Measurements from ENCODE around the gene ZNF17.
A peak's percentile ranks its signal among the peaks of the same experiment; 100 is the strongest.

ZNF17 gene

DNA sequence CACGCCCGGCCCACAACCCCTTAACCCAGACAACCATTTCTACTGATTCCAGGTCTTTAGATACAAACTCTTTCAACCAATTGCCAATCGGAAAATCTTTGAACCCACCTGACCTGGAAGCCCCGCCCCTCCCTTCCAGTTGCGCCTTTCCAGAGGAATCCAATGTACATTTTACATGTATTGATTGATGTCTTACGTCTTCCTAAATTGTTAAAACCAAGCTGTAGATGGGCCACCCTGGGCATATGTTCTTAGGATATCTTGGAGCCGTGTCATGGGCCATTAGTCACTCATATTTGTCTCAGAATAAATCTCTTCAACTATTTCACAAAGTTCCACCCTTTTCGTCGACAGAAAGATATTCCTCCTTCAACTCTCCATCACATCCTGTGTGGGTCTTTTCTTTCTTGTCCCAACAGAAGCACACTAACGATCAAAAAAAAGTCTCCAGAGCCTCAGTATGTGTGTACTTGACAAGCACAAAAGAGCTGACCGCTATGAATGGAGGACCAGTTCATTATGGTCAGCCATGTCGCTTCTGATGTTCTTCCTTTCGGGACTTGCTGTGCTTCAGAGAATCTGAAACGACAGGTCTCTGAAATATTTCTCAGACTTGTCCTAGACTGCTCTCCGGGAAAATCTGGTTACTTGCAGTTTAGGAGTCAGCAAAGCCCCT, 23.6 kb downstream of the ZNF17 start:
- no peak for DNase-seq (ENCODE audit: low spot score)

- DNase-seq (ENCODE audit: low spot score), result peak; percentile 99
Observed at GRCh38 chr19:57435062-57435978, 24.4 kb downstream of the ZNF17 start, which contains the start of gene ZNF749. ZNF749 (plus strand) TSS chr19:57435325; CDS start chr19:57435579, 254 bp downstream.

DNA sequence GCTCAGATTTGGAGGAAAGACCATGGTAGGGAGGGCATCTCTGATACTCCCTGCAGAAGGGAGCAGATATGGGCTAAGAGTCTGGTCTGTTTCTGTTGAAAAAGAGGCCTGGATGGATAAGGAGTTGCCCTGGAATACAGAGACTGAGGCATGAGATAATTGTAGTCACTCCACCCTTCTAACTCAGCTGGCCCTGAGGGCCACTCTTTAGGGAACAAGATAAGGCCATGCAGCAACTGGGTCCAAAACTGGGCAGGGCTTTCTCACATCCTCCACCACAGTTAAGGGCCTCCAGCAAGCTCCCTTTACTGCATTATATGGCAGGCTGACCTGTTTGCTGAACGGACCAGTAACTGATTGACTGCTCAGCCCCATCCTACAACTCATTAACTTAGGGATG, 25.5 kb downstream of the ZNF17 start:
- DNase-seq (ENCODE audit: low spot score), result no peak

DNA sequence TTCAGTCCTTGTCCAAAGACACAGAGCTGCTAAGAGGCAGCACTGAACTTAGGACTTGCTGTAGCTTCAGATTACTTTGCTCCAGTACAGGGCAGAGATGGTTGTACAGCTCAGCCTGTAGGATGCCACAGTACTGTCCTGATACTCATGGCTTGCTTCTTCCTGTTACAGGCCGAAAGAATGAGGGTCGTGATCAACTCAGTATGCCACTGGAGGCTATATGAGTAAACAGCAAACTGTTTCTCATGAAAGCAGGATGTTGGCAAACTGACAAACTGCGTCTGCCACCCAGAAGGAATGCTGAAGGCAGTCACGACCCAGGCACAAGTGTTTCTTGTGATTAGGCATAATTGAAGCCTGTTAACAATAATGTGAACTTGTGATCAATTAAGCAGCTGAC, 27.0 kb downstream of the ZNF17 start:
- DNase-seq (ENCODE audit: low spot score), result no peak

DNA sequence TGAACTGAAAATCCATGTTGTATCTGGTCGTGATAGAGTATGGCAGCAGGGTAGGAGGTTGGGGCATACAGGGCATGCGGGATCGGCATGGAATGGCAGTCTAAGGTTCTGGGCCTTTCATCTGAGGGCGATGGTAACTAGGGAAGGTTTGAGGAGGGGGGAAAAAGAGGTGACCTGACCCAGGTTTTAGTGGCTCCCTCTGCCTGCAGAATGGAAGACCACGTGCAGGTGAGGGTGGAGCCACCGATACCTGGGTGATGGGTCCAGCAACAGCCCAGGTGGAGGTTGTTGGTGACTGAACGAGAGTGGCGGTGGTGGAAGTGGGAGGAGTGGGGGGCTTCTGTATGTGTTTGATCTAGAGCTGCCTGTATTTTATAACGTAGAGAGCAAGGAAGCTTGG, 28.0 kb downstream of the ZNF17 start:
- no peak for DNase-seq (ENCODE audit: low spot score)

GRCh38 chr19:57441979-57442752, 31.2 kb downstream of the ZNF17 start:
- DNase-seq (ENCODE audit: low spot score), result no peak

DNA sequence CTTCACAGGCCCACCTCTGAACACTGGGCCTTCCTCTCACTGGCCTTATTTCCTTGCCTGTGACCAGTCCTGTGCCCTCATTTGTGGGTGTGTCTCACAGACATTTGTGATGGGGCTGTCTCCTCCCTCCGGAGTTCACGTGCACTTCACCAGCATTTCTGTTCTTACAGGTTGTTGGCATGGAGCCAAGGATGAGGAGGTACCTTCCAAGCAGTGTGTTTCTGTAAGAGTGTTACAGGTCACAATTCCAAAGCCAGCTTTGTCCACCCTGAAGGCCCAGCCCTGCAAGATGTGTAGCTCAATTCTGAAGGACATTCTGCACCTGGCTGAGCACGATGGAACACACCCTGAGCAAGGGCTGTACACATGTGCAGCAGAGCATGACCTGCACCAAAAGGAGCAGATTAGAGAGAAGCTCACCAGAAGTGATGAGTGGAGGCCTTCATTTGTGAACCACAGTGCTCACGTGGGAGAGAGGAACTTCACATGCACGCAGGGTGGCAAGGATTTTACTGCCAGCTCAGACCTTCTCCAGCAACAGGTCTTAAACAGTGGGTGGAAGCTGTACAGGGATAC, 32.2 kb downstream of the ZNF17 start:
- peak; percentile 3 for DNase-seq (ENCODE audit: low spot score)

GRCh38 chr19:57452307-57452706, 41.3 kb downstream of the ZNF17 start:
- no peak for DNase-seq (ENCODE audit: low spot score)

GRCh38 chr19:57465680-57466381, 54.9 kb downstream of the ZNF17 start:
- peak; percentile 32 for DNase-seq (ENCODE audit: low spot score)

GRCh38 chr19:57466489-57466888, 55.5 kb downstream of the ZNF17 start:
- no peak for DNase-seq (ENCODE audit: low spot score)

Data from cerebellar cortex (tissue), 1 donor.